CD4-positive, alpha-beta T cell treated with Interleukin-6 for 4 hours (primary cell): ENCODE results near the gene HGD.
"Not testable (repeated sequence)": the region's sequence is repeated elsewhere in the genome, so short reads cannot be mapped to it uniquely, and the experiment has no call there.

ENCODE experiments used
- DNase-seq: peaks from one replicate; pipeline ENCODE4 v3.0.0-alpha.2; 2020; ENCODE audit warnings: mixed read lengths

Gene HGD

DNA sequence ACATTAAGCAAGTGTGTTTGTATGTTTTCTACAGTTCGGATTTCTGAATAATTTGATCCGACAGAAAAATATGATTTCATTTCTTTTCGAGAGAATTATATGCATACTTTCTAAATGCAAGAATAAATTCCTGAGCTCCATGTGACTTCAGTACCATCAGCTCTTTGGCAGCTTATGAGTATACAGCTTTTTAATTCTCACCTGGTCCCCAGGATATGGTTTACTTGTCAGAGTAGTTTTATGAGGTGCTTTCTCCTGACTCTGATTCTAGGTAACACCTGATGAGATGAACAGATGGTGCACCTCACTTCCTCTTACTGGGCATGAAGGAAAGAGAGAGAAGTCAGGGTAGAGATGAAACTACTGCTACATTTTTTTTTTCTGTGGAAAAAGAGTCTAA is 3.1 kb downstream of the HGD start:
- DNase-seq: no peak

DNA sequence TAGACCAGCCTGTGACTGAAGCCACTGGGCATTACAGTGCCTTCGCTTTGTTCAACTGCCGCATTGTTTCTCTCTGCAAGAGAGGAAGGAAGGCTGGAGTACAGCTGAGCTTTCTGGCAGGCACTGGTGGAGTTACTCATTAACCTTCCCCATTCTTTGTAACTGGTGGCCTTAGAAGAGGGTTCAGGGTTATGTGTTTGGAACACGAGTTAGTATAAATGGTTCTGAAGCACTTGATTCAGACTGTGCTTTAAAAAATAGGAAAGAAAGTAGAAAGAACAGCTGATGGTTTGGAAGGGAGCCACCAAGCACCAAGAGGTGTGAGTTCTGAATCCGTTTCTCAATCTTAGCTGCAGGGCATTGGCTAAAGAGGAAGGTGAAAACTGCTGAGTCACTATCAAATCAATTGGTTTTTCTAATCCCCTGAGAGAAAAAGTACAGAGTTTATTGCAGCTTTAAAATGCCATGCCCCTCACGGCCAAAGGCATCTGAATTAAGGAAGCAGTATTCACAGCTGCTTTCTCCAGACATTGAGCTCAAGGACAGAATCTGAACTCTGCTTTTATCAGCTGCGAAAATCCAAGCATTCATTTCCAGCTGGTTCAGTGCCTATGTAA is 3.6 kb downstream of the HGD start:
- no peak for DNase-seq

DNA sequence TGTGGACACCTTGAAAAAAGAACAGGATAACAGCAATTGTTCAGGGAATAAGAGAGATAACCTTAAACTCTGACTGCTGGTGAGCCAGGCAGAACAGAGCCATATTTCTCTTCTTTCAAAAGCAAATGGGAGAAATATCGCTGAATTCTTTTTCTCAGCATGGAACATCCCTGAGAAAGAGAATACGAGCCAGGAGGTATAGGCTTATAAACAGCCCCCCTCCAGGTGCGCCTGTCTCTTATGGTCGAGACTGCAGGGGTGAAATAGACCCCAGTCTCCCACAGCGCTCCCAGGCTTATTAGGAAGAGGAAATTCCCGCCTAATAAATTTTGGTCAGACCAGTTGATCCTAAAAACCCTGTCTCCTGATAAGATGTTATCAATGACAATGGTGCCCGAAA is 4.8 kb downstream of the HGD start:
- DNase-seq: not testable (repeated sequence)

DNA sequence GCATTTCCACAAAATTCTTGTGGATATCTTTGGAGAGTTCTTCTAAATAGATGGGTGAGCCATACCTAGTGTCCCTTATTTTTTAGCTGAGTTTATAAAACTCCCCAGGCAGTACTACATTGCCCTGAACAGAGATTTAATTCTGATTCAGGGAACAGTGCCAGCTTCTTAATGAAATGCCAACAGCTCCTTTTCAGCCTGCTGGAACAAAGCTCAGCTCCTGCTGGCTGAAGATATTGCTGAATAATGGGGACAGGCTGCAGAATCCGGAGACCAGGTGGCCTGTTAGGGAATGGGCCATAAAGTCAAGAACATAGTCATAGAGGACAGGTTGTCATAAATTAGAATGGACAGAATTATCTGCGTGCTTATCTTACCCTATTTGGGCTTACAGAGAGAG is 8.9 kb downstream of the HGD start:
- no peak for DNase-seq

DNA sequence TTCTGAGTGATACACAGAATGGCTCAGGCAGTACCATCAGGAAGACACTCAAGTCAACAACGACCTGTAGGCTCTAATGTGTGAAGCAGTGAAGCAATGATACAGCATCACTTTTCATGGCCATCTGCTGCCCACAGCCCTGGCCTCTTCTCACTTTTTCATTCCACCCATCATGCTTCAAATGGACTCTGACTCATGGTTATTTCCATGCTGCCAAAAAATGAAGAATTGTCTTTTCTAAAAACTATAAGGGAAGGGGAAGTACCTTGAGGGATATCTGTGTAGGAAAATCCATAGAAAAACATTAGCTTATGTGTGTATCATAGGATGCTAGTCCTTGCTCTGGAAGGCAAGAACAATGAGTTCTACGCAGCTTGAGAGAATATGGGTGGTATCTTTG is 11.5 kb downstream of the HGD start:
- no peak for DNase-seq

DNA sequence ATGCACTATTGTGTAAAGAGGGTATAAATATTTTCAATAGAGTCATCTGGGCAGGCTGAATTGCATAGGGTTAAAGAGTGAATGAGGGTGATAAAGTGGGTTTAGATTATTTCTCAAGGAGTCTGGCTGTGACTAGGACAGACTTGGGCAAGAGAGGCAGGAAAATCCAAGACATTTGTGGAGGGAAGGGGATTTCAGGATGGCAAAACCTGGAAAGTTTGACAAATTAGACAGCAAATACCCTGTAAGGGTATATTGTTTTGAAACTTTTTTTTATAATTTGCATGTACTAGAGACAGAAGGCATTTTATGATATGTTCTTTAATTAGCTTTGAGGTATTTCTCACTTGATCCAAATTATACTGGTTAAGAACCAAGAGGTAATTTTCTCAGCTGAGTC is 17.1 kb downstream of the HGD start:
- no peak for DNase-seq

DNA sequence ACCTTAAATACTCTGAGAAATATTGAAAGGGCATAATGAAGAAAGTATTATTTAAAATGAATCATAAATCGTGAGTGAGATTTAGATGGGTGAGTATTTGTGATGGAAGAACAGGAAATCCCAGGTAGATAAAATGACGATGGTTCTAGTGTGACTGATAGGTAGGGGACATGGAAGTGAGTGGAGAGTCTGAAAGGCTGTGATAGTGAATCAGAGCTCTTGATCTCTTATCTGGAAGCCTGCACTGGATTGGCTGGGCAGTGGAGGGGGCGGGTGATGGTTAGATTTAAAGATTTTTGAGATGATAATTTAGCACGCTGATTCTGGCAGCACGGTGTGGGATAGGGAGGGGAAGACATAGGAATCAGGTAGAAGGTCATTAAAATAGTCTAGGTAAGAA is 20.1 kb downstream of the HGD start:
- no peak for DNase-seq

DNA sequence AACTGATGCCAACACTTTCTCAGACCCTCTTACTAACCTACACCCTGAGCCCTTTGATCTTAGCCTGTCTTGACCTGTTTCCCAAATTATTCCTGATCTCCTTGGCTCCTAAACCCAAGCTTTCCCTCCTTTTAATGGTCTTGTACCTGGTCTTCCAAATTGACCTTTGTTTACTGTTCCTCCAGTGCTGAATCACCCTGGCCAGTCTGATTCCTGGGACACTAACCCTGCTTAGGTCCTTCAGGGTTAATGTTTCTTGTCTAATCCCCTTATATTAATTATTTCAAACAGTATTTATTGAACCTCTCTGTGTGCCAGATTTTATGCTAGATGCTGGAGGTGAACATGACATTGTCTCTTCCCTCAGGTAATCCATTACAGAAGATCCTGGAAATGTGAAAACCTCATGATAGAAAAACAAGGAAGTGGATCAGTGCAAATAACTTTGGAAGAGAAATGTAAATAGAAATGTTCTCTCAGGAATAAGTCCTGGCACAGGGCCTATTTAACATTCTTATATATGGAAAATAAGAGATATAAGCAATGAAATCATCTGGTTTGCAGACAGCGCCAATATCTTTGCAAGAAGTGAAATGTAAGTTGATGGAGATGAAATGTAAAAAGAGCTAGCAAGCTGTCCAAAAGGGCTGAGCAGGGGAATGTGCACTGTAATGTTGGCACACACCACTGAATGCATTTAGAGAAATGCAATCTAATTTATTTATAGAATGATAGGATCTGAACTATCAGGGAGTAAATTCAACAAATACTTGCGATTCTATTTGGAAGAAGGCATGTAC is 20.7 kb downstream of the HGD start:
- DNase-seq: no peak

DNA sequence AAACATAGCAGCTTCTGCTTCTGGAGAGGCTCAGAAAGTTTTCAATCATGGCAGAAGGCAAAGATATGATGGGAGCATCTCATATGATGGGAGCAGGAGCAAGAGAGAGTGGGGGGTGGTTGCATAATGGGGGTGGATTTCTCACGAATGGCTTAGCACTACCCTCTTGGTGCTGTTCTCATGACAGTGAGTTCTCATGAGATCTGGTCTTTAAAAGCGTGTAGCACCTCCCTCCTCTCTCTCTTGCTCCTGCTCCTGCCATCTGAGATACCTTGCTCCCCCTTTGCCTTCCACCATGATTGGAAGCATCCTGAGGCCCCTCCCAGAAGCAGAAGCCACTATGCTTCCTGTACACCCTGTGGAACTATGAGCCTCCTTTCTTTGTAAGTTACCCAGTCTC is 22.2 kb downstream of the HGD start:
- no peak for DNase-seq

DNA sequence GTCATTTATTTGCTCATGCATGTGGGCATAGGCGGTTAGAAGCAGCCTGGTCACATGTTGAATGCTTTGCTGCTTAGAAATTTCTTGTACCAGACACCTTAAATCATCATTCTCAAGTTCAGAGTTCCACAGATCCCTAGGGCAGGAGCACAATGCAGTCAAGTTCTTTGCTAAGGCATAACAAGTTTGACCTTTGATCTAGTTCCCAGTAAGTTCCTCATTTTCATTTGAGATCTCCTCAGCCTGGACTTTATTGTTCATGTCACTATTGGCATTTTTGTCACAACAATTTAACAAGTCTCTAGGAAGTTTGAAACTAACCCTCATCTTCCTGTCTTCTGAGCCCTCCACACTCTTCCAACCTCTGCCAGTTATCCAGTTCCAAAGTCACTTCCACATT is 22.8 kb downstream of the HGD start:
- DNase-seq: no peak

DNA sequence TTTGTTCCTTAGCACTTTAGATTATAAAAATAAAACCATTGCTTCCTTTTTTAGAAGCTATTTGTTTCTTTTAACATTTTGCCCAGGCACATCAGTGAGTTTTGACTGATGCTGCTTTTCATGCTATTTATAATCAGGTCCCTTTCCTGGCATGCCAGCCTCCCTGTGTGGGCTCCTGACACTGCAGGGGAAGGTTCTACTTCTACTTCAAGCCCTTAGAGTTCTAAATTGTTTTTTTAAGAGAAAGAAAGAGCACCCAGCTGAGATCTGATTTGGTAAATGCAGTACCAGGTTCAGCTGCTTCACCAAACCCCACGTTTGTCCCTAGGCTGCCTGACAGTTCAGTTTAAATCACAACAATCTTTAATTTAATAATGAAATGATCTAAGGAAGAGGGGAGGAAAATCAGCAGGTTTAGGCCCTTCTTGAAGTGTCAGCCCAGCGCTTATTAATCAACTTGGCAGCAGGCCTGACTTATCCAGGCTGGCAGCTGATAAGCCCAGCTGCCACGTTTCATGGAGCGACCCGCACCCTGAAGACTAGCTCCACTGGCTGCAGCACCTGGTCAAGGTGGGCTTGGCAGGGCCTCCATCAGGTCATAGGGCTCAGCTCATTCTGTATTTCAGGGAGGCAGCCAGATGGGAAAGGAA is 29.0 kb downstream of the HGD start:
- no peak for DNase-seq

DNA sequence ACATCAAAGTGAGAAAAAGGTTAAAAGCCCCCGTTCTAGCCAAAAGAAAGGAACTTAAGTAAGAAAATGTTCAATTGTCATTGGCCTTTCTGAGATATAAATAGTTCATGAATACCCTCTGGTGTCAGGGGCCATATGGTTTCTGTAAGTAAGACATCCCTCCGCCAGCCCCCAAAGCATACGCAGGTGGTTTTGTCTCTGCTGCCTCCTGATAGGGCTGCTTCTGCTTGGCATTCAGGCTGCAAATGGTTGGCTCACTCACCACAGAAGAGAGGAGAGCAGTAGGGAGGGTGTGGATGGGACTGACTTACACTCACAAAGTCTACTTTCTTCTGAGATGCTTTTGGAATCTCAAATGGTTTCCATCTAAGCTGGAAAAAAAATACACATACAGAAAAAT is 29.8 kb downstream of the HGD start:
- no peak for DNase-seq

DNA sequence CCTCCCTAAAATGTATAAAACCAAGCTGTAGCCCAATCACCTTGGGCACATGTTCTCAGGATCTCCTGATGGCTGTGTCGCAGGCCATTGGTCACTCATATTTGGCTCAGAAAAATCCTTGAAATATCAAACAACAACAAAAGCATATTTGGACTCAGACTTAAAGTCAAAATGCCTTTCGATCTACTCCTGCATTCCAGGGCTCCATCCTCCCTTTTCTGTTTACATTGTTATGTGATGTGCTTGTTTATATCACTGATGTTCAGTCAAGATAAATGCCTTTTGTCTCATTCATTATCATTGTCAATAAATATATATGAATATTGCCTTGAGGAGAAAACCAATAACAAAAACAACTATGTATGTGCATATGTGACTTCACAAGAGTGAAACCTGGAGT is 31.7 kb downstream of the HGD start:
- DNase-seq: no peak

DNA sequence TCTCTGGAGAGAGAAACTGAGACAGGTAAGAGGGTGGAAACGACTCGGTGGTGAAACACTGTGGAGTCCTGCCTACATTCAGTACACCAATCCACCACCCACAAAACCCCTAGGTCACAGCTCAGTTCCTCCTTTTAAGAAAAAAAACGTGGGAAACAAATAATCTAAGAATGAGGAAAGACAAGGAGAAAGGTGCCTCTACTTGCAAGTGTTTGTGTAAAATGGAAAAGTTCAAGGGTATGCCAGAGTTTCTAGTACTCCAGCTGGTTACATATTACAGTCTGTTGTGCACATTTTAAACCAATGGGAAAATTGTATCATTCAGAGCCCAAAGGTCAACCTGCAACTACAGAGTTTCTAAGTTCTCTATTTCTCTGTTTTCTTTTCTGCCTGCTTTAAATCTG is 32.2 kb downstream of the HGD start:
- DNase-seq: no peak

DNA sequence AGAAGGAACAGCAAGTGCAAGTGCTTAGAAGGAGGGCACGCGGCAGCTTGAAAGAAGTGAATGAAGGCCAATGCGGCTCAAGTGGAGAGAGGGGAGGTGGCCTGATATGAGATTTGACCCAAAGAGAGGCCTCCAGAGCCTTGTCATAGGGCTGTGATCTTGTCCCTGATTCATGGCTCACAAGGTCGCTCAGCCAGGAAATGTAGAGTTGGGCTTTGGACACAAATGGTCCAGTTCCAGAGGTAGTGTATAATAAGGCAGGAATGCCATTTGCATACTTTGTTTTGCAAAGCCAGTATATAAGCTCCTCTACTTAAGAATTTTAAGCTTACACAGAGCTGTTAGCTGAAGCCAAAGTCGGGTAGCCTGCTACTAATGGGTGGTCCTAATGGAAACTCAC is 33.7 kb downstream of the HGD start:
- DNase-seq: no peak

DNA sequence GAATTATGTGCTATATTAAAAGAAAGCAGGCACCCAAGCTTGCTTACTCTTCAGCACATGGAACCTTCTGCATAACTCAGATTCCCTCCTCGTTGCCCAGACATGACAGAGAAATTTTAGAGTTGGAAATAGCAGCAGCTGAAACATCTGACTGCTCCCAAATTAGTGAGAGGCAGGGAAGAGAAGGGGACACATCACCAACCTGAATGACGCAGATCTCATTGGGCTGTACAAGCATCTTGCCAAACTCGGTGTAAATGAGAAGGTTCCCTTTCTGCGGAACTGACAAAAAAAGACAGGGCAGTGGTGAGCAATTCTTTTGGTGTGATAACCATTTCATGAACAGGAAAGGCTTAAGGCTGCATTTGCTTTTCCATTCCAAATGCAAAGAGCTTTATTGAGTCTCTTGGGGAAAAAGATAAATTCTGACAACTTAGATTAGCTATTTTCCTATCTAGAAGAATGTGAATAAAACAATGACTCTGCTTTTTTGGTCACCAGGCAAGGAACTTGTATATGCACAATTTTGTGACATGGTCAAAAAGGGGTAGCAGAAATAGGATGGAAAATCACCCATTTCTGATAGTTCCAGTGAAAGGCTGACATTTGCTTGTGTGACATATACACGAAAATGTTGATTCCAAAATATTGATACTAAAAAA is 35.1 kb downstream of the HGD start:
- DNase-seq: no peak

DNA sequence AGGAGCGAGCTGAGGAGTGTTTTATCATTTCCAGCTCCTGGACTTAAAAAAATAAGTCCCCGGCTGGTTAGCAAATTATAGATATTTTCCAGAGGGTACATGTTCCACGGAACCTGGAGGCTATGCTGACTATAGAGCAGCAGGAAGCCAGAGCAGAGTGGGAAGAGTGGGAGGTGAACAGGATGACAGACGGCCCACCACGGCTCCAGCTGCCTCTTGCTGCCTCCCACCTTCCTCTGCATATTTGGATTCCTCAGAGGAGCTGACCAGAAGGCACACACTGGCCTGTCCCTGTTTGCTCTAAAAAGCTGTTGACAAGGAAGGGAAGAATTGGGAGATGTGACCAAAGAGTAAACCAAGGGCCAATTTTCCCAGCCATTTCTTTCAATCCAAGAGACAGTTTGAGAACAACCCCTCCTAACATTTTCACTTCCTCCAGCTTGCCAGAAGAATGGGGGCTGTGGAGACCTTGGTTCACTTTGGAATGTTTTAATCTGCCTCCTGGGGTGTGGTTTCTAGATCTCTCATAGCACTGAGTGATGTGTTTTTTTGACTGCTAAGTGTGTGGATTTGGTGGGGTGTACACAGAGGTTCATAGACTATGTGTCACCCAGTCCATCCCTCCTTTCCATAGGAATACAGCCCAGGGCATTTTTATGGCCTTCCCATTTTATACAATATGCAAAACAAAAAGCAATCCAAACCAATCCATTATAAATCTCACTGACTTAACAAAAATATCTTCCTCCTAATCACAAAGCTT is 36.8 kb downstream of the HGD start:
- DNase-seq: no peak

DNA sequence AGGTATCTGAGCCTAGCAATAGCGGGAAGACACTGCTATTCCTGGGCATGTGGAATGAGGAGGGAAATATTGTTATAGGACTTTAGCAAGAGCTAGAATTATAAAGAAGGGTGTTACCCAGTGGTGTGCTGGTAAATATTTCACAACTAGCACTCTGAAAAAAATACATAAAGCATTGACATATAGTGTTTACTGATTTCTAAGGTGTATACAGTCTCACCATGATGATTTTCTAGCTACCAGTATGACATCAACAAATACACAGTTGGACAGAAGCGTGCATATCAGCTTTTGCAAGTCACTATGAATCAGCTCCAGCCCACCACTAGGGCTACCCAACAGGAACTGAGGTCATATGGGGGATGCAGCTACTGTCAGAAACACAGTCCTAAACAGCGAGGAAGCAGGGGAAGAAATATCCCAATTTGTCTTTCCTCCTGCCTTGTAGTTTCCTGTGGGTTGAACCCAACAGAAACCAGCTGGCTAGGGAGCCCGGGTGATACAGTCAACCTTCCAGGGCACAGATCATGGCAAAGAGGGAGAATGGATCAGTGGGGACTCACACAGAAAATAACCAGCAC is 39.6 kb downstream of the HGD start:
- DNase-seq: no peak

DNA sequence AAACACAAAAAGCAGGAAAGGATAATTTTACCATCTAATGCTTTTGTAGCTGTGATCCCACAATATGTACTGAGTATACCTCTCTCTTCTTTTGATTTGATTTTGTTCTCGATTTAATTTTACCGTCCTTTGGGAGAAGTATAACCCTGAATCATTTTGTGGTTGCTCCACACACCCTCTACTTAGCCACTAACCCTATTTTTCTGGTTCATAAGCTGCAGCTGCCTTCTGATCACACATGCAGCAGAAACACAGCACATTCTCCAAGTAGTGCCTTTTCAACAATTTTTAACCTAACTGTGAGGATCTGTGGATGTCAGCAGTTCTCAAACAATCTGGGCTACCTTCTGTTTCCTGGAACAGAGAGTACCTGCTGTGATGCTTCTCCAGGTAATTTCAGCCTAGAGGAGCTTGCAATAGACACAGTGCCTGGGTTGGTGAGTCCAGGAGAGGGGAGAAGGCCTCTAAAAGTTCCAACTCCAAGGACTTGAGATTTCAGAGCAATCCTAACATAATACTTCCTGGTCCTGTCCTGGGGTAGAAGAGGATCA is 40.3 kb downstream of the HGD start:
- no peak for DNase-seq

DNA sequence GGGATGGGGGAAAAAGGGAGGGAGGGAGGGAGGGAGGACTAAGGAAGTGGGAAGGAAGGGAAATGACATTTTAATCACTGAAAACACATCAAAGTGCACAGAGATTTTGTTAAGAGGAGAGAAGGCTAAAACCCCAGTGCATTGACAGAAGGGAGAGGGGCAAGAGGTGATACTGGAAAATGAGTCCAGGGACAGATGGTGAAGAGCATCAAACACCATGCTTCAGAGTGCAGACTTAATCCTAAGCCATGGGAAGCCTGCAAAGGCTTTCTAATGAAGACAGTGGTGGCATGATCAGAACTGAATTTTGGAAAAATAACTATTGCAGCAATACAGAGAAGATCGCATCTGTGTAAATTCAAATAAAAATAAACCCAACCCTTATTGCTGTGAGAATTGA is 41.8 kb downstream of the HGD start:
- no peak for DNase-seq

DNA sequence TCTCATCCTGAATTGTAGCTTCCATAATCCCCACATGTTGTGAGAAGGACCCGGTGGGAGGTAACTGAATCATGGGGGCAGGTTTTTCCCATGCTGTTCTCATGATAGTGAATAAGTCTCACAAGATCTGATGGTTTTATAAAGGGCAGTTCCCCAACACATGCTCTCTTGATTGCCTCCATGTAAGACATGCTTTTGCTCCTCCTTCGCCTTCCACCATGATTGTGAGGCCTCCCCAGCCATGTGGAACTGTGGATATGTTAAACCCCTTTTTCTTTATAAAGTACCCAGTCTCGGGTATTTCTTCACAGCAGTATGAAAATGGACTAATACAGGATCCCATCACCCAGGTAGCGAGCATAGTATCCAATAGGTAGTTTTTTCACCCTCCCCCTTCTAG is 43.2 kb downstream of the HGD start:
- not testable (repeated sequence) for DNase-seq

DNA sequence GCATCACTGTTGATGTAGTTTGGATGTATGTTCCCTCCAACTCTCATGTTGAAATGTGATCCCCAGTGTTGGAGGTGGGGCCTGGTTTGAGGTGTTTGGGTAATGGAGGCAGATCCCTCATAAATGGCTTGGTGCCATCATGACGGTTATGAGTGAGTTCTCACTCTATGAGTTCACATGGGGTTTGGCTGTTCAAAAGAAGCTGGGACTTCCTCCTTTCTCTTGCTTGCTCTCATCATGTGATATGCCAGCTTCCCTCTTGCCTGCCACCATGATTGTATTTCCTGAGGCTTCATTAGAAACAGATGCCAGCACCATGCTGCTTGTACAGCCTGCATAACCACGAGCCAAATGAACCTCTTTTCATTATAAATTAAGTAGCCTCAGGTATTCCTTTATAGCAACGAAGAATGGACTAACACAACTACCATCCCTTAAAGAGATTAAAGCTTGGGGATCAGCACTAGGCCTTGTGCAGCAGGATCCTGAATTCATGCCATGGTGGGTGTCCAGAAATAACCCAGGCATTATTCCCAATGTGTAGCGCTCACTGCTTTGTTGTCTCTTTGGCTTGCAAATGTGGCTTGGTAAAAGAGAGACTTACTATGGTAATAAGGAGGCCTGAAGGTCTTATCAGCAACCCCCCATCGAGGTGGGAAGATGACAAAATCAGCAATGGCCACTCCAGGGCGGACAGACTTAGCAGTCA is 44.0 kb downstream of the HGD start:
- DNase-seq: no peak
